Measurements from ENCODE around the gene EIPR1.
"Not testable (repeated sequence)": the region's sequence is repeated elsewhere in the genome, so short reads cannot be mapped to it uniquely, and the experiment has no call there.

Gene EIPR1

DNA sequence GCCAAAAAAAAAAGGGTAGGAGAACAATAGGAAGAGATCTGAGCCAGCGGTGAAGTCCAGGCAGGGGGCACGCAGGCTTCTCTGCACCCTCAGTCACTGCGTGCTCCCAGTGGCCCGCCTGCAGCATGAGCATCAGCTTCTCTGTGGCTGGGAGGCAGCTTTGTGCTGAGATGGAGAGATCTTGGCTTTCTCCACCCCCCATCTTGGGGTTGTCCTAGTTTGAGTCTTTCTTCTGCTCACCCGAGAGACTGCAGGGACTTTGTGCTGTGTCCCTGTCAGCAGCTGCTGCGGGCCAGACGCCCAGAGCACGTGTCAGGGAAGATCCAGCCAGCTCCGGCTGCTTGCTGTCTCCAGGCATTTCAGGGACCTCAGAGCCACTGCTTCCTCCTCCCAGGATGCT lies 22.2 kb upstream of the EIPR1 start:
- DNase-seq = no peak

- no peak for DNase-seq
Measured at GRCh38 chr2:3399381-3399780, 21.8 kb upstream of the EIPR1 start.

GRCh38 chr2:3398857-3399256 lies 21.2 kb upstream of the EIPR1 start:
- no peak for DNase-seq

DNA sequence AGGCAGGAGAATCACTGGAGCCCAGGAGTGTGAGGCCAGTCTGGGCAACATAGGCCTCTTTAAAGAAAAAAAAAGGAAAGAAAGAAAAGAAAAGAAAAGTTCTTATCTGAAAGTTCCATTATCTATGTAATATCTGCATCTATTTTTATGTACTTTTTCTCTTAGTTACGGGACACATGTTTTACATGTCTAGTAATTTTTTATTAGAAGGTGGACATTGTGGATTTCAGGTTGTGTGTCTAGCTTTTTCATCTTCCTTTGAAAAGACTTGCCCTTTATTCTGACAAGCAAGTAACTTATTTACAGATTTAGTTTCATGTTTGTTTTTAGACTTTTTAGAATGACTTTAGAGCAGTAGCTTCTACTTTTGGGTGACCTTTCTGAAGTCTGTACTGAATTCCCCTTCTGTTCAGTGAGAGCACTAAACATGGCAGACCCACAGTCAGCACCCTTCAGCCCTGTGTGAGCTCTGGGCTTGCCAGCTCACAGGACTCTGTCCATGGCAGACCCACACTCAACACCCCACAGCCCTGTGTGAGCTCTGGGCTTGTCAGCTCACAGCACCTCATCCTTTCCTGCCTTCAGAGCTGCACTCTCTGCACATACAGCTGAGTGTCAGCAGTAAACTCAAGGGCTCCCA lies 19.4 kb upstream of the EIPR1 start:
- DNase-seq = no peak

GRCh38 chr2:3392216-3392615 lies 14.6 kb upstream of the EIPR1 start:
- DNase-seq = no peak

- no peak for DNase-seq
Measured at GRCh38 chr2:3390041-3390440, 12.4 kb upstream of the EIPR1 start.

- DNase-seq = no peak
Measured at GRCh38 chr2:3389193-3389592, 11.6 kb upstream of the EIPR1 start.

DNA sequence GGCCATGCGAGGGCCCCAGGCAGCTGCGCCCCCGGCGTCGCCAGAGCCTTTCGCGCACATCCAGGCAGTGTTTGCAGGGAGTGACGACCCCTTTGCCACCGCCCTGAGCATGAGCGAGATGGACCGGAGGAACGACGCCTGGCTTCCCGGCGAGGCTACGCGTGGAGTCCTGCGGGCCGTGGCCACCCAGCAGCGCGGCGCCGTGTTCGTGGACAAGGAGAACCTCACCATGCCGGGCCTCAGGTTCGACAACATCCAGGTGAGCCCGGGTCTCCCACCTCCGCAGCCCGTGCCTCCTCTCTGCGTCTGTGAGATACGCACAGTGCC lies 10.8 kb upstream of the EIPR1 start:
- no peak for DNase-seq

DNA sequence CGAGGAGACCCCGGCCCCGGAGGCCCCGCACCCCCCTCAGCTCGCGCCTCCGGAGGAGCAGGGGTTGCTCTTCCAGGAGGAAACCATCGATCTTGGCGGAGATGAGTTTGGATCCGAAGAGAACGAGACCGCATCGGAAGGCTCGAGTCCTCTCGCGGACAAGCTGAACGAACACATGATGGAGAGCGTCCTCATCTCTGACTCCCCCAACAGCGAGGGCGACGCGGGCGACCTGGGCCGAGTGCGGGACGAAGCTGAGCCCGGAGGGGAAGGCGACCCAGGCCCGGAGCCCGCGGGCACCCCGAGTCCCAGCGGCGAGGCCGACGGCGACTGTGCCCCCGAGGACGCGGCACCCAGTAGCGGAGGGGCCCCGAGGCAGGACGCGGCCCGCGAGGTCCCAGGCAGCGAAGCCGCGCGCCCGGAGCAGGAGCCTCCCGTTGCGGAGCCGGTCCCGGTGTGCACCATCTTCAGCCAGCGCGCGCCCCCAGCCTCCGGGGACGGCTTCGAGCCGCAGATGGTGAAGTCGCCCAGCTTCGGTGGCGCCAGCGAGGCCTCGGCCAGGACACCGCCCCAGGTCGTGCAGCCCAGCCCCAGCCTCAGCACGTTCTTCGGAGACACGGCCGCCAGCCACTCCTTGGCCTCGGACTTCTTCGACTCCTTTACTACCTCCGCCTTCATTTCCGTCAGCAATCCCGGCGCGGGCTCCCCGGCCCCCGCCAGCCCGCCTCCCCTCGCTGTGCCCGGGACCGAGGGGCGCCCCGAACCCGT lies 10.2 kb upstream of the EIPR1 start:
- no peak for DNase-seq

- DNase-seq = no peak
Measured at GRCh38 chr2:3387011-3387410, 9.4 kb upstream of the EIPR1 start.

GRCh38 chr2:3386448-3386958 lies 8.9 kb upstream of the EIPR1 start:
- DNase-seq = no peak

DNA sequence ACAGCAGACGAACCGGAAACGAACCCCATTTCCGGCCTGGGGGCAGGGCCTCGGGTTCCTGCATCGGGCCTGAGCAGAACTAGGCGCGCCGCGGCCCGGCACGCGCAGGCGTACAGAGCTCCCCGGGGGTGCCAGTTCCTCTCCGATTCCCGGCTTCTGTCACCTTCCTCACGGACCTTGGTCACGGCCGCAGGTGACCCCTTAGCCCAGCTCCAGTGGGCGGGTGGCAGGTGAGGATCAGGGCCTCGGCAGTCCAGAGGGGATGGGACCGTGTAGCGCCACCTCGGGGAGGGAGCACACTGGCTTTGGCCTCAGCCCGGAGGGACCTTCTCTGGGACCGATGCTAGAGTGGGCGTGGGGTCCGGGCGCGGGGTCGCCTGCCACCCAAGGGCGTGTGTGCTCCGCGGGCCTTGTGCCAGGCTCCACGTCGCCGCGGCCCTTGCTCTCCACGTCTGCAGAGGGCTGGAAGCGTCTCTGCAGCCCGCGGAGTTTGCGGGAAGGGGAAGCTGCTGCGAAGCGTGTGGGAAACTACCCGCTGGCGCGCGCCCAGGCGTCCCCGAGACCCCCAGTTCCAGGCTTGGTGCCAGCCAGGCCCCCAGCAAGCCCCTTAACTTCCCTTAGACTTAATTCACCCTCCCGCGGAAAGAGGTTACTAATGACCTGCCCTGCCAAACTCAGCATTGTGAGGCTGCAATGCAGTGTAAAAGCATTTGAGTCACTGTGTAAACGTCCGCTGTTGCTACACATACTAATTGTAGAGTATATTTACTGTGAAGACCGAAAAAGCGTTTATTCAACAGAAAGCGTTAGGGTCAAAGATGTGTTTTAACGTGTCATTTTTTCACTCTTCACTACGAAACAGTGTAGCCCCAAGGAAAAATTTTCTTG lies 2.3 kb upstream of the EIPR1 start, which contains the start of gene TRAPPC12:
Gene TRAPPC12 (plus strand): TSS at position 48 of the 888 bp plus-strand sequence. CDS start 7,930 bp downstream, outside the sequence.
- DNase-seq = peak; percentile 88

- no peak for DNase-seq
Measured at GRCh38 chr2:3379339-3379646, 1.7 kb upstream of the EIPR1 start.

GRCh38 chr2:3377279-3377611 lies 373 bp downstream of the EIPR1 start:
- DNase-seq = no peak

DNA sequence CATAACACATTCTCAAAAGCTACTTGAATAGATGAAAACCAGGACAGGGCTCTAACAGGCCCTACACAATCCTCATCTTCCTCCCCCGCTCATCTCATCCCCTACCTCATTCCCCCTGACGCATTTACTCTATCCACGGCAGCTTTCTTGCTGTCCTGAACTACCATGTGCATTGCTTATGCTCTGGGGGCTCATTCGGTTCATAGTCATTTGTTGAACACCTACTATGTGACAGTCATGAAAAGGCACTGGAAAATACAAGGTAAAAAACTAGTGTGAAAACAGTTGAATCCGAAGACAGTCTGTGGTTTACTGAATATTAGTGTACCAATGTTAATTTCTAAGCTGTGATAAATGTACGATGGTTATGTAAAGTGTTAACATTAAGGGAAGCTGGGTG lies 797 bp downstream of the EIPR1 start:
- no peak for DNase-seq

- DNase-seq = not testable (repeated sequence)
Measured at GRCh38 chr2:3369340-3370181, 8.1 kb downstream of the EIPR1 start.

DNA sequence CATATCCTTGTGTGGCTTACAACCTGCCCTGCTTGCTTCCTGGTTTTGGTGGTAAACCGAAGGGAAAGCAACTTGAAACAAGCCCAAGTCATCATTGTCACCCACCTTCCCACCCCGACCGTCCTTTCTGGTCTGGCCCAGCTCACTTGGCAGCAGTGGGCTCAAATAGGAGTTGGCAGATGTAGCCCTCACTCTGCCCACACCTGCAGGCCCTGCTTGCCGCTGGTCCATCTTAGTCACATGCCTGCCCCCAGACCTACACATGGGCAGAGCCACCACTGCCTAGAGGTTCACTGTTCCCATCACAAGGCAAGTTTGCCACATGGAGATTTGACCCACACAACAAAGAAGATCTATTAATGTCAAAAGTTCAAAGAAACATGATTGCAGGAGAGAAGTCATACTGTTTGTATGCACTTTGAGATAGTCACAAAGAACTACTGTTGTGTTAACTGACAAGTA lies 9.3 kb downstream of the EIPR1 start:
- no peak for DNase-seq

DNA sequence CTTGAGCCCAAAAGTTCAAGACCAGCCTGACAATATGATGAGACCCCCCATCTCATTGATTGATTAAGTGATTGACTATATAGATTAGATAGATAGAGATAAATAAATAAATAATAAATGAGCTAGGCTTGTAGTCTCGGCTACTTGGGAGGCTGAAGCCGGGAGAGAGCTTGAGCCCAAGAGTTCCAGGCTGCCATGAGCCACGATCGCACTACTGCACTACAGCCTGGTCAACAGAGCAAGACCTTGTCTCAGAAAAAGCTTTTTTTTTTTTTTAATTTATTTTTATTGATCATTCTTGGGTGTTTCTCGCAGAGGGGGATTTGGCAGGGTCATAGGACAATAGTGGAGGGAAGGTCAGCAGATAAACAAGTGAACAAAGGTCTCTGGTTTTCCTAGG lies 12.4 kb downstream of the EIPR1 start:
- no peak for DNase-seq

GRCh38 chr2:3361518-3362389 lies 15.9 kb downstream of the EIPR1 start:
- DNase-seq = no peak

DNA sequence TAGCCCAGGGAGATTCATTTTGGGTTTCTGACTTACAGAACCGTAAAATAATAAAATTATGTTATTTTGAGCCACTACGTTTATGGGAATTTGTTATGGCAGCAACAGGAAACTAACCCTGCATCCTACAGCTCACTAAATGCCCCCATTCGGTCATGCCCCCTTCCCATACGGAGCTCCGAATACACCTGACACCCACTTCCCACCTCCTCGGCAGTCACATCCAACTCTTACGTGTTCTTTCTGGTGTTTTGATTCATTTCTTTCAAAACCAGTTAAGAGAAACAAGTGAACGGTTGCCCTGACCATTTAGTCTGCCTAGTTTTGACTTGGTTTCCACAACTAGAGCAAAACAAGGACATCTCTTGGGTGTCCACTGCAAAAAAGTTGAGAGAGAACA lies 19.7 kb downstream of the EIPR1 start:
- DNase-seq = no peak

DNA sequence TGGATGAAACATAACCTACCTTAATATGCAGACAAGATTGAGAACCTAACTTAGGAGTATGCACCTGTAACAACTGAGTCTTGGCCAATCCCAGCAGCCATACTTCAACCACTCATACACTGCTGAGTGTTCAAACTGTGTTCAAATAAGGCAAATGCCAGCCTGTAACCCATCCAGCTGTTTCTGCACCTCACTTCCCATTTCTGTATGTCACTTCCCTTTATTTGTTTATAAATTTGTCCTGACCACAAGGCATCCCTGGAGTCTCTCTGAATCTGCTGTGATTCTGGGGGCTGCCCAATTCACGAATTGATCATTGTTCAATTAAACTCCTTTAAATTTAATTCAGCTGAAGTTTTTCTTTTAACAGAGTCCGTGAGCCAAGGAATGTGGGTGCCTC lies 20.2 kb downstream of the EIPR1 start:
- not testable (repeated sequence) for DNase-seq

GRCh38 chr2:3356799-3357198 lies 20.8 kb downstream of the EIPR1 start:
- DNase-seq = peak; percentile 10

Measured in NCI-H1048 (cell line).